Germinal center (tissue), 1 donor: ENCODE measurements around the gene STIP1.

Experiments used
- DNase-seq: peaks from one replicate; pipeline ENCODE4 v3.0.0; 2012; ENCODE audit warnings: mixed read lengths, low spot score

STIP1 gene

DNA sequence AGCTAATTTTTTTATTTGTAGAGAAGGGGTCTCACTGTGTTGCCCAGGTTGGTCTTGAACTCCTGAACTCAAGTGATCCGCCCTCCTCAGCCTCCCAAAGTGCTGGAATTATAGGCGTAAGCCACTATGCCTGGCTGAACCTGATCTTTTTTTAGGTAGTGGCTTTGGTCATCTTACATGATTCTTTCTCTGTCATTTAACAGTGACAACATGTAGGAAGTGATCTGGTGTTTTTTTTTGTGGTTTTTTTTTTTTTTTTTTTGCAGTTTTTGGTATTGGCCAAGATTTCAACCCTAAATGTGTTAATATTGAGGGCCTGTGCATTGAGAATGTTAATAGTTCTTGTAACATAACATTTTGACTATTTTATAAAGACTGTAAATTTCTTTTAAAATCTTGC lies 12.5 kb downstream of the STIP1 start:
- DNase-seq: no peak

- DNase-seq: no peak
Observed at GRCh38 chr11:64201543-64201942, 15.6 kb downstream of the STIP1 start.

DNA sequence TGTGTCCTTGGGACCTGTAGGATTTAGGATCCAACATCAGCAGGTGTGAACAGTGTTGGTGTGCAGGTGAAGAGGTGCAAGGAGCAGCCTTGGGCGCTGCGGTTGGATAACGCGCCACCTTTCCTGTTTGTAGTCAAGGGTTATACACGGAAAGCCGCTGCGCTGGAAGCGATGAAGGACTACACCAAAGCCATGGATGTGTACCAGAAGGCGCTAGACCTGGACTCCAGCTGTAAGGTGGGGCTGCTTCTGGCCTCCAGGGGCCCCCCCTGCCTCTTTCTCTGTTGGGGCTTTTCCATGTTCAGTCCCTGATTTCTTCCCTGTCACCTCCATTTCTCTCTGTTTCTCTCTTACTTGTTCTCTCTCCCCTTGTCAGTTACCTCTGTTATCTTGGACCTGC lies 17.0 kb downstream of the STIP1 start:
- no peak for DNase-seq

DNA sequence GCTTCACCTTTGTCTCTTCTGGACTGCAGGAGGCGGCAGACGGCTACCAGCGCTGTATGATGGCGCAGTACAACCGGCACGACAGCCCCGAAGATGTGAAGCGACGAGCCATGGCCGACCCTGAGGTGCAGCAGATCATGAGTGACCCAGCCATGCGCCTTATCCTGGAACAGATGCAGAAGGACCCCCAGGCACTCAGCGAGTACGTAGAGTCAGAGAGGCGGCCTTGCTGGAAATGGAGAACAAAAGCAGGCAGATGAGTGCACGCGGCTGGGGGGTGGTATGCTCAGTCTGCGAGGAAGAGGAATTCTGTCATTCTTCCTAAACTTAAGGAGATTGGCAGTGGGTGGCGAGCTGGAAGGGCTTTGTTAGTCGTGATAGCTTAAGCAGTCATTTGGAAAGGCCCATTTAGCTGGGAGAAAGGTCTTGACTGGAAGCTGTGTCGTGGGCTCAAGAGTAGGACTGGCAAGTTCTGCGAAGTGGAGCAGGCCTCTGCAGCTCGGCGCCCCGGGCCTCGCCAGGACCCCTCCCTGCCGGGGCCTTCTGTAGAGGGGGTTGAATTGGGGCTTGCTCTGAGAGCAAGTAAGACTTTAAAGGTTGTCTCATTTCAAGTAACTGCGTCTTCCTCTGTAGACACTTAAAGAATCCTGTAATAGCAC lies 17.6 kb downstream of the STIP1 start:
- no peak for DNase-seq

- no peak for DNase-seq
Observed at GRCh38 chr11:64204080-64204440, 18.1 kb downstream of the STIP1 start.

GRCh38 chr11:64204464-64204989 lies 18.6 kb downstream of the STIP1 start:
- peak; percentile 83 for DNase-seq

DNA sequence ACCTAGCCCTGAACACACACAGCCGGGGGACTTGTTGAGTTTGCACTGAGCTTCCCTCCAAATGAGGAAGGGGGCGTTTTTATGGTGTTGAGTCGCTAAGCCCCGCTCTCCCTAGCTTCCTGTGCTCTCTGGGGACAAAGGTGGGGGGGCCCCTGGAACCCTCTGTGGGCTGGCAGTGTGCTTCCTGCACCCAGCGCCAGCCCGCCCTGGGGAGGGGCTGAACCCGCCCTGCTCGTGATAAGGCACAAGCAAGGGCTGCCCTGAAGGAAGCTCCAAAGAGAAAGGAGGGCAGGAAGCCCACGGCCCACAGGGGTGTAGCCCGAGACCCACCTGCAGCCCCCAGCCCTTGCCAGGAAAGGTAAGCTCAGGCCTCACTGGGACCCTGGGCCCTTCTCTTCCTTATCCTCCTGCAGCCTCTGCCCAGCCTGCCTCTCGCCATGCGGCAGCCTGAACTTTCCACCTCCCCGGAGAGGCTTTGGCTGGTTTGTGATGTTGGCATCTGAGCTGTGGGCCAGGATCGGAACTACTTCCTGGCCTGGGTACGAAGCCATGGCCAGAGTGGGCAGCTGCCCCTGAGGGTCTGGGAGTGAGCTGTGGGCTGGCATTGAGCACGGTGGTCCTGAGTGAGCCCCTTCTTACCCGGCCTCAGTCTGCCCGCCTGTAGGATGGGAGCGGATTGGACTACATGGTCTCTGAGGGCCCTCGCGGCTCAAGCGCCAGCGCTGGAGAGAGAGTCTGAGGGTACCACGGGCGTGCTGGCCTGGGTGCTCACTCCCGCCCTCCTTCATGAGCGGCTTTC lies 20.7 kb downstream of the STIP1 start, which contains the start of gene FERMT3:
Gene FERMT3 (plus strand): TSS at position 265 of the 799 bp plus-strand sequence. CDS start 644 bp downstream, outside the sequence.
- DNase-seq: peak; percentile 81

DNA sequence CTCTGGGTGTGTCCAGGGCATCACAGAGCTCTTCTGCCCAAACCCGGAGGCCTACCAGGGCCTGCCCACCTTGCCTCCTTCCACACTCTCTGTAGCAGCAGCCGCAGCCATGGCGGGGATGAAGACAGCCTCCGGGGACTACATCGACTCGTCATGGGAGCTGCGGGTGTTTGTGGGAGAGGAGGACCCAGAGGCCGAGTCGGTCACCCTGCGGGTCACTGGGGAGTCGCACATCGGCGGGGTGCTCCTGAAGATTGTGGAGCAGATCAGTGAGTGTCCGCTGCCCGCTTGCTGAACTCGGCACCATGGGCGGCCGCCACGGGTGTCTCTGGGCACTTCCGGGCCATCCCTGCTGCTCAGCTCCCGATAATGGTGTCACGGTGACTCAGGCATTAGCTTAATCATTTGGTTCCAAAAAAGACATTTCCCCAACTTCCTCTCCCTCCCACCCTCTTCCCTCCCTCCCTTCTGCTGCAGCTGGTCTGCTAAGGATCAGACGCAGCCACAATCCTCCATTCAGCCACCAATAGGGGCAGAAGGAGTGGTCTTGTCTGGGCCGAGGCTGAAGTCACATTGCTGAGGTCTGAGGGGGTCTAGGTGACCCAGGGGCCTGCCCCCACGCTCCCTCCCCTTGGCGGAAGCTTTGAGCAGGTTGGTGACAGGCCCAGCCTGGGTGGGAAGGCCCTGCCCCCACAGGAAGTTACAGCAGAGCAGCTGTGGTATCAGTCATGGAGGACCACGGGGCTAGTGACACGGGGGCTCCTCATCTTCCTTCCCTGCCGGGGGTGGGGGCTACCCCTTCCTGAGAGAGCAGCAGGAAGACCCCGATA lies 21.5 kb downstream of the STIP1 start:
- DNase-seq: peak; percentile 74

DNA sequence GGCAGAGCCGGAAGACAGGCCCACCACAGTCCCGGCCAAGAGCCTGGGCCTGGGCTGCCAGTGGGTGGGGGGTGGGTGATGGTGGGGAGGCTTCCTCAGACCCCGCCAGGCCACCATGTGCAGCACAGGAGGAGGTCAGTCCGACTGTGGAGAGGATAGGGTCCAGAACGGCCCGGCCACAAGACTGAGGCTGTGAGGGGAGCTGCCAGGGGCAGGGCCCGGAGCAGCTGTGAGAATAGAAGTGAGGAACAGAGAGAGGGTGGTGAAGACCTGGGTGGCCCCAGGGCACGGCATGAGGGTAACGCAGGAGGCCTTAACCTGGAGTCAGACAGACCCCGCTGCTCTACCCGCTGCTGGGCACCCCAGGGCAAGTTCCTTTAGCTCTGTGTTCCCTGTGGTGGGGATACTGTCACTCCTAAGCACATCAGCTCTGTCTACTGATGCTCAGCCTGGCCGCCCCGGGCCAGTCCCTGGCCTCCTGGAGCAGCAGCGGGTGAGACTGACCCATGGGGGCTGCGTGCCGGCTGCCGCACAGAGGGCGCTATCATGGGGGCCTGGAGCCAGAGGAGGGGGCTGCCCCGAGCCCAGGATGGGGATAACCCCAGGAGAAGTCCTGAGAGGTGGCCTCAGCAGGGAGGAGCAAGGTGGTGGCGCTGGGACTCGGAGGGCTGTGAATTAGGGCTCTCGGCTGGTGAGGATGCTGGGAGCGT lies 22.3 kb downstream of the STIP1 start:
- no peak for DNase-seq

DNA sequence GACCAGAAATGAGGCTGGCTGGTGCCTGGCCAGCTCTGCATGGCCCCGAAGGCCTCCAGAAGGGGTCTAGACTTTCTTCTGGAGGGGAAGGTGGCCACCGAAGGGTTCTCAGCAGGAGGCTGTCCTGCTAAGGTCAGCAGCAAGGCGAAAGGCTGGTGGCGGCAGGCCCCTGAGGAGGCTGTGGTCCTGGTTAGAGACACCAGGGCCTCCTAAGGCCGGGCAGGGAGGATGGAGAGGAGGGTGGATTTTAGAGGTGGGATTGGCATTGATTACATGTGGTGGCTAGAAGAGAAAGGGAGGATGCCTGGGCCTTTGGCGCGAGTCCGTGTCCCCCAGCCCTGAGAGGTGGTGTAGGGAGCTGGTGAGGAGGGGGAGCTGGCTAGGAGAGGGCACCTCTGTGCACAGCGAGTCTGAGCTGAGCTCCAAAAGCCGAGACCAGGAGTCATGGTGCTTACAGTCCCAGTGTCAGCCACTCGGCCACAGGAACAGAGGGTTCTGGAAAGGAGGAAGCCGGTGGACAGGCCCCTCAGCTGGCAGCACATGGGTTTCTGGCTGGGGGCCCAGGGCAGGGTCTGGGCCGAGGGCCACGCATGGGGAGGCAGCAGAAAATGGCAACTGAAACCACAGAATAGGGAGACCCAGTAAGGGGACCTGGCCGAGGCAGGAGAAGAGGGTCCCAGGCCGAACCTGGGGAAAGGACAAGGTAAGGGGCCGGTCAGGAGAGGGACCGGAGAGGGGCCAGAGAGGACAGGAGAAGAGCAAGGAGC lies 23.0 kb downstream of the STIP1 start:
- DNase-seq: no peak

DNA sequence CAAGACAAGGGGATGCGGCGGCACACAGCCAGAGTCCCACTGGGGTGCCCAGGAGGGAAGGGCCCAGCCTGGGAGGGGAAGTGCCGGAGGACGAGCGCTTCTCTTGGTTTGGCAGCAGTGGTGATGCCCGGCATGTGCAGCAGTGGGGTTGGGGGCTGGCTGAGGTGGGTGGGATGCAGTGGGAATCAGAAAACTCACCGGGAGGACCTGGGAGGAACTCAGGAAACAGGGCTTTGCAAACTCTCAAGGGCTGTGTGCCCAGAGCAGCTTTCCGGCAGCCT lies 23.5 kb downstream of the STIP1 start:
- DNase-seq: no peak

GRCh38 chr11:64210301-64211020 lies 24.5 kb downstream of the STIP1 start:
- DNase-seq: no peak

DNA sequence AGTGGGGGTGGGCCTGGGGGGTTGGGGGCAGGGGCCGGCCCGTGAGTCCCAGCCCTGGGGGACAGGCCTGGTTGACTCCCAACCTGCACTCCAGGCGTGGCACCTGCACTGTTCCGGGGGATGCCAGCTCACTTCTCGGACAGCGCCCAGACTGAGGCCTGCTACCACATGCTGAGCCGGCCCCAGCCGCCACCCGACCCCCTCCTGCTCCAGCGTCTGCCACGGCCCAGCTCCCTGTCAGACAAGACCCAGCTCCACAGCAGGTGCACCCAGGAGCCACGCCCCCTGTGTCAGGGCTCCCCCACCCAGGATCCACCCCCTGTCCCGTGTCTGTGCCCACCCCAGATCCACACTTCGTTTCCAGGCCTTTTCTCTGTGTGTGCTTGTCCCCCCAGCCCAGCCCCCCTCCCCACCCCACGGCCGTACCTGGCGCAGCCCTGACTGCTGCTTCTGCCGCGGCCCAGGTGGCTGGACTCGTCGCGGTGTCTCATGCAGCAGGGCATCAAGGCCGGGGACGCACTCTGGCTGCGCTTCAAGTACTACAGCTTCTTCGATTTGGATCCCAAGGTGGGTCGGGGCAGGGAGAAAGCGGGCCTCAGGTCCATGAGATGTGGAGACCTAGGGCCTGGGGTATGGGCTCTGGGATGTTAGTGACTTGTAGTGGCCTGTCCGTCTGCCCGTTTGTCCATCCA lies 25.4 kb downstream of the STIP1 start:
- DNase-seq: no peak

GRCh38 chr11:64216879-64217278 lies 30.9 kb downstream of the STIP1 start:
- no peak for DNase-seq

DNA sequence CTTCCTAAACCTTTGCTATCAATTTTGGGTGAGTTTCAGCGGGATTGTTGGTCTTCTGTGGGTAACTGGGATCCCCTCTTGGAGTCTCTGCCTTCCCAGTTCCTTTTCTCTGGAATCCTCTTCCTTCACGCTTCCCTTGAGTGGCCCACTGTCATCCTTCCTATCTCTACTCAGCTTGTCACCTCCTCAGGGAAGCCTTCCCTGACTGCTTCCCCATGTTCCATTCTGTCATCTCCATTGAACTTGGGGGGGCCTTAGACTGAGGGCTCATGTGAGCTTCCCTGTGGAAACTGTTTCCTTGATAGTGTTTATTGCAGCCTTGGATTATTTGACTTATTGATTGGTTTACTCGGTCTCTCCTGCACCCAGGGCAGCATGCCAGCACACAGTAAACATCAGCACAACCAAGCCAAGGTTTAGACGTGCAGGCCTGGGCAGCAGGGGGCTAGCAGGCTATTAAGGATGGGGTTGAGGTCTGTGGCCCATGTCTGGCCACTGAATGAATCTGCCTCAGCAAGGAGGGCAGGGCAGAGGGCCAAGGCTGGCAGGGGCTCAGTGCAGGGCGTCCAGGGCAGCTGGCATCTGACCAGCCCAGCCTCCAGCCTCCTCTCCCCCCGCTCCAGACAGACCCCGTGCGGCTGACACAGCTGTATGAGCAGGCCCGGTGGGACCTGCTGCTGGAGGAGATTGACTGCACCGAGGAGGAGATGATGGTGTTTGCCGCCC lies 32.8 kb downstream of the STIP1 start:
- no peak for DNase-seq

GRCh38 chr11:64219354-64219684 lies 33.3 kb downstream of the STIP1 start:
- DNase-seq: no peak

DNA sequence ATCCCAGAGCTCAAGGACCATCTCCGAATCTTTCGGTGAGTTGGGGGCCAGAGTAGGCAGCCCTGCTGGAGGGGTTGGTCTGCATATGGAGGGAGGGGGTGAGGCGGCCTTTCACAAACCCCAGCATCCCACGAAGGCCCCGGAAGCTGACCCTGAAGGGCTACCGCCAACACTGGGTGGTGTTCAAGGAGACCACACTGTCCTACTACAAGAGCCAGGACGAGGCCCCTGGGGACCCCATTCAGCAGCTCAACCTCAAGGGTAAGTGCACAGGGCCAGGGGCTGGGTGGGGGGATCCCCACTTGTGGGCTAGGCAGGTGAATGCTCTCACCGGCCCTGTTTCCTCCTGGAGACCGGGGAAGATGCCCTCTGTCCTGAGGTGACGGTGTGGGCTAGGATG lies 33.8 kb downstream of the STIP1 start:
- no peak for DNase-seq

DNA sequence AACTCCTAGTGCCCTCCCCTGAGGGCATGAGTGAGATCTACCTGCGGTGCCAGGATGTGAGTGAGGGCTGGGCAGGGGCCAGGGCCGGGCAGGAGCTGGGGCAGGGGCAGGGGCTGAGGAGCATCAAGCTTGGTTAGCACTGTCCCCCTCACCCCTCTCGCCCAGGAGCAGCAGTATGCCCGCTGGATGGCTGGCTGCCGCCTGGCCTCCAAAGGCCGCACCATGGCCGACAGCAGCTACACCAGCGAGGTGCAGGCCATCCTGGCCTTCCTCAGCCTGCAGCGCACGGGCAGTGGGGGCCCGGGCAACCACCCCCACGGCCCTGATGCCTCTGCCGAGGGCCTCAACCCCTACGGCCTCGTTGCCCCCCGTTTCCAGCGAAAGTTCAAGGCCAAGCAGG lies 34.3 kb downstream of the STIP1 start:
- no peak for DNase-seq

DNA sequence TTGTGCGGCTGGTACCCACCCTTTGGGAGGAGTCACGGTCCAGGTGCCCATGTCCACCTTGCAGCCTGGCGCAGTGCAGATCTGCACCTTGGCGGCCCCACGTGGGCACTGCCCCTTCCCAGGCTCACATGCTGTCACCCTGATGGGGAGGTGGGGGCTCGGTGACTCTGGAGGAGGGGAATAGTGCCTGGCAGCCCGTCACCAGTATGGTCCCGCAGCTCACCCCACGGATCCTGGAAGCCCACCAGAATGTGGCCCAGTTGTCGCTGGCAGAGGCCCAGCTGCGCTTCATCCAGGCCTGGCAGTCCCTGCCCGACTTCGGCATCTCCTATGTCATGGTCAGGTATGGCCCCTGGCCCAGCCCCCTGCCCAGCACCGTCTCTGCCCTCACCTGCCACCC lies 34.8 kb downstream of the STIP1 start:
- no peak for DNase-seq

GRCh38 chr11:64222651-64223000 lies 36.7 kb downstream of the STIP1 start:
- DNase-seq: no peak
